ENCODE measurements around the gene OGFRL1. TPM values are rescaled to one million over a fixed set of nuclear protein-coding genes. Genes with fewer than 3 reads are reported as not detected.

OGFRL1 gene
- total RNA-seq, 1 donor from 2014 or later: 7.5 TPM

DNA sequence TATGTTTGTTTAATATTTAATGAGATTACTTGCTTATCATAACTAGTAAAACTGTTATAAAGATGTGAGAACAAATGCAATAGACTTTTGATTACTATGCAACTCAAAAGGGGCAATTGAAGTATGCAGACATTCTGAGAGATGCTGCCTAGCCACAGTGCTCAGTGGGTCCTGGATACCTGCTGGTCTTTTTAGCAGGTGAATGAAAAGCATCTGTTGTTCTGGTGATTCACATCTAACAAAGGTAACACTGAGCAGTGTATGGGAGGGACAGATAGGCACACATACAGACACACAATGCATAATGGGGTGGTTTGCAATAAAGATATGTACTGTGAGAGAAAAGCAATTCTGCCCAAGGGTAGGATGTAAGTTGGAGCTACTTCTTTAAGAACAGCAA, 46.9 kb downstream of the OGFRL1 start:
- H3F3A ChIP-seq (ENCODE audit: low read depth): no peaks in the 10 kb centered on the region
- H3K9me3 ChIP-seq (ENCODE audit: low read depth): no peaks in the 10 kb centered on the region
- no peak overlapping the region for H3K4me3 Mint-ChIP-seq
- H3K27ac Mint-ChIP-seq: no peak overlapping the region
- no peak overlapping the region for H3K4me3 ChIP-seq
- H3K9me3 Mint-ChIP-seq: peaks cover 15% of the 10 kb centered on the region
- H3K9ac ChIP-seq: no peak overlapping the region
- no peak for DNase-seq (ENCODE audit: low spot score)
- H3K36me3 ChIP-seq: no peaks in the 10 kb centered on the region
- no peak overlapping the region for H2AFZ ChIP-seq (replicated peaks)
- no peaks in the 10 kb centered on the region for H3K27me3 ChIP-seq
- no peak overlapping the region for H3K27ac ChIP-seq
- H3K36me3 Mint-ChIP-seq: peaks cover 30% of the 10 kb centered on the region
- no peaks in the 10 kb centered on the region for H3K4me1 ChIP-seq
- H3K4me2 ChIP-seq: no peak overlapping the region
- no peaks in the 10 kb centered on the region for H4K20me1 ChIP-seq (ENCODE audit: low read depth)
- TF ChIP-seq EZH2 (IDR thresholded peaks at IDR 0.05) (no peak), EZH2phosphoT487 (IDR thresholded peaks at IDR 0.05) (no peak)
- TF ChIP-seq, protein P1, sequence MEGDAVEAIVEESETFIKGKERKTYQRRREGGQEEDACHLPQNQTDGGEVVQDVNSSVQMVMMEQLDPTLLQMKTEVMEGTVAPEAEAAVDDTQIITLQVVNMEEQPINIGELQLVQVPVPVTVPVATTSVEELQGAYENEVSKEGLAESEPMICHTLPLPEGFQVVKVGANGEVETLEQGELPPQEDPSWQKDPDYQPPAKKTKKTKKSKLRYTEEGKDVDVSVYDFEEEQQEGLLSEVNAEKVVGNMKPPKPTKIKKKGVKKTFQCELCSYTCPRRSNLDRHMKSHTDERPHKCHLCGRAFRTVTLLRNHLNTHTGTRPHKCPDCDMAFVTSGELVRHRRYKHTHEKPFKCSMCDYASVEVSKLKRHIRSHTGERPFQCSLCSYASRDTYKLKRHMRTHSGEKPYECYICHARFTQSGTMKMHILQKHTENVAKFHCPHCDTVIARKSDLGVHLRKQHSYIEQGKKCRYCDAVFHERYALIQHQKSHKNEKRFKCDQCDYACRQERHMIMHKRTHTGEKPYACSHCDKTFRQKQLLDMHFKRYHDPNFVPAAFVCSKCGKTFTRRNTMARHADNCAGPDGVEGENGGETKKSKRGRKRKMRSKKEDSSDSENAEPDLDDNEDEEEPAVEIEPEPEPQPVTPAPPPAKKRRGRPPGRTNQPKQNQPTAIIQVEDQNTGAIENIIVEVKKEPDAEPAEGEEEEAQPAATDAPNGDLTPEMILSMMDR (IDR thresholded peaks at IDR 0.05): no peak
- H3K27me3 Mint-ChIP-seq (ENCODE audit: insufficient read depth, low read depth): no peaks in the 10 kb centered on the region
- H3K79me2 ChIP-seq (ENCODE audit: low read depth): no peaks in the 10 kb centered on the region
- peaks cover 3% of the 10 kb centered on the region for H3K4me1 Mint-ChIP-seq

DNA sequence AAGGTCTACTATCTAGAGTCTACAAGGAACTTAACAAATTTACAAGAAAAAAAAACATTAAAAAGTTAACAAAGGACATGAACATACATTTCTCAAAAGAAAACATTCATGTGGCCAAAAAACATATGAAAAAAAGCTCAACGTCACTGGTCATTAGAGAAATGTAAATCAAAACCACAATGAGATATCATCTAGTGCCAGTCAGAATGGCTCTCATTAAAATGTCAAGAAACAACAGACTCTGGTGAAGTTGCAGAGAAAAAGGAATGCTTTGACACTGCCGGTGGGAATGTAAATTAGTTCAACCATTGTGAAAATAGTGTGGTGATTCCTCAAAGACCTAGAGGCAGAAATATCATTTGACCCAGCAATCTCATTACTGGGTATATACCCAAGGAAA, 48.3 kb downstream of the OGFRL1 start:
- Histone ChIP-seq H3K27me3 (no peaks in the 10 kb centered on the region), H3K4me2 (no peak overlapping the region), H3K4me3 (no peak overlapping the region), H3F3A (ENCODE audit: low read depth) (no peaks in the 10 kb centered on the region), H3K79me2 (ENCODE audit: low read depth) (no peaks in the 10 kb centered on the region), H3K27ac (no peak overlapping the region), H3K36me3 (no peaks in the 10 kb centered on the region), H3K9me3 (ENCODE audit: low read depth) (no peaks in the 10 kb centered on the region), H4K20me1 (ENCODE audit: low read depth) (no peaks in the 10 kb centered on the region), H2AFZ (replicated peaks) (no peak overlapping the region), H3K4me1 (no peaks in the 10 kb centered on the region), H3K9ac (no peak overlapping the region)
- H3K4me1 Mint-ChIP-seq: peaks cover 3% of the 10 kb centered on the region
- H3K9me3 Mint-ChIP-seq: peaks cover 15% of the 10 kb centered on the region
- H3K4me3 Mint-ChIP-seq: no peak overlapping the region
- H3K27ac Mint-ChIP-seq: no peak overlapping the region
- H3K36me3 Mint-ChIP-seq: peaks cover 30% of the 10 kb centered on the region
- DNase-seq (ENCODE audit: low spot score): no peak
- H3K27me3 Mint-ChIP-seq (ENCODE audit: insufficient read depth, low read depth): no peaks in the 10 kb centered on the region
- TF ChIP-seq EZH2 (IDR thresholded peaks at IDR 0.05) (no peak), EZH2phosphoT487 (IDR thresholded peaks at IDR 0.05) (no peak)
- TF ChIP-seq, protein P1 (IDR thresholded peaks at IDR 0.05): no peak

DNA sequence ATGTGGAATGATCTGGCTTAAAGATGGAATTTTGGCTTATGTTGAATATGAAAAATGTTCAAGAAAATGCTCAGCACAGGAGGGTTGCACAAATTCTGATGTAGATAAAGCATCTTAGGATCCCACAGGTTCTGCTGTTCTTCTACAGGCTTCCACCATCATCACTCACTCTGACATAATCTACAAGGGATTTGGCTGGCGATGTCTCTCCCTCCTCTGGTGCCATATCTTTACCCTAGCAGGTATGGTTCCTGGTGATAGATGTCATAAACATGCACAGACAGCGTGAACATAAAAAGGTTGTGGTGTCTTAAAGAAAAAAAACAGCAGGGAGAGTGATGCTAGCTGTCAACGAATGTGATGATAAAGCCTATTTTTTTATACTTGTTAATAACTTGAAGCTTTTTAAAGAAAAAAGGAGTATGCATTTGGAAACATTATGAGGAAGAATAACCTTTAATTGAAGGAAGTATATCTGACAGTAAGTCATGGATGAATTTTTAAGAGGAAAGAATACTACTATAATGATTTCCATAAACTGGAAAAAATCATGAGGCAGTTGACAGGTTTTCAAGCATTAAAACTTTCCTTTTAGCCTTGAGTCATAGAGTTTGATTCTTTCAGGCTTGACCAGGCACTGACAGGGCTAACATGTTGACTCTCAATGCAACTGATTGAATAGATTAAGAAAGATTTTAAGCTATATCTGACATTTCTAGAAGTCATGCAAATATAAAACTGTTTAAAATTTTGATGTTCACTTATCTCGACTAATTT, 50.1 kb downstream of the OGFRL1 start:
- H3K27me3 ChIP-seq: no peaks in the 10 kb centered on the region
- Mint-ChIP-seq H3K27me3 (ENCODE audit: insufficient read depth, low read depth) (no peaks in the 10 kb centered on the region), H3K36me3 (peaks cover 33% of the 10 kb centered on the region), H3K9me3 (peaks cover 15% of the 10 kb centered on the region), H3K27ac (no peak overlapping the region), H3K4me1 (peaks cover 3% of the 10 kb centered on the region), H3K4me3 (no peak overlapping the region)
- H3K79me2 ChIP-seq (ENCODE audit: low read depth): no peaks in the 10 kb centered on the region
- no peak for DNase-seq (ENCODE audit: low spot score)
- H3K36me3 ChIP-seq: no peaks in the 10 kb centered on the region
- no peaks in the 10 kb centered on the region for H3F3A ChIP-seq (ENCODE audit: low read depth)
- H3K4me1 ChIP-seq: no peaks in the 10 kb centered on the region
- H3K4me3 ChIP-seq: no peak overlapping the region
- no peak overlapping the region for H2AFZ ChIP-seq (replicated peaks)
- no peaks in the 10 kb centered on the region for H3K9me3 ChIP-seq (ENCODE audit: low read depth)
- no peaks in the 10 kb centered on the region for H4K20me1 ChIP-seq (ENCODE audit: low read depth)
- no peak overlapping the region for H3K27ac ChIP-seq
- H3K4me2 ChIP-seq: no peak overlapping the region
- H3K9ac ChIP-seq: no peak overlapping the region
- TF ChIP-seq, protein P1 (IDR thresholded peaks at IDR 0.05): no peak
- no peak for TF ChIP-seq EZH2phosphoT487 (IDR thresholded peaks at IDR 0.05)
- TF ChIP-seq EZH2 (IDR thresholded peaks at IDR 0.05): no peak

Measured in neural progenitor cell (in vitro differentiated cells).